GM06990 (cell line): ENCODE measurements around the gene BNC2.

Experiments used
- DNase-seq: peaks from one replicate; pipeline ENCODE4 v3.0.0-alpha.2; 2011; ENCODE audit not compliant: insufficient read length; ENCODE audit errors: extremely low read depth
- H3K27me3 ChIP-seq: replicated peaks from 2 replicates; pipeline ENCODE4 v1.6.0; 2011; ENCODE audit warnings: low read length; ENCODE audit not compliant: control insufficient read depth, insufficient read depth
- H3K36me3 ChIP-seq: 2 replicates; pipeline ENCODE4 v1.5.1; 2011; ENCODE audit warnings: low read length; ENCODE audit not compliant: control insufficient read depth, insufficient read depth
- H3K4me3 ChIP-seq: replicated peaks from 2 replicates; pipeline ENCODE4 v1.5.1; 2011; ENCODE audit warnings: low read depth, mild to moderate bottlenecking, control low read depth, low read length
- TF ChIP-seq, protein P1 (sequence below): IDR thresholded peaks from 2 replicates; pipeline ENCODE4 v1.5.1; 2011; ENCODE audit warnings: low read length, control low read depth, mild to moderate bottlenecking, inconsistent platforms; ENCODE audit not compliant: insufficient read depth, poor library complexity, severe bottlenecking

BNC2 gene

DNA sequence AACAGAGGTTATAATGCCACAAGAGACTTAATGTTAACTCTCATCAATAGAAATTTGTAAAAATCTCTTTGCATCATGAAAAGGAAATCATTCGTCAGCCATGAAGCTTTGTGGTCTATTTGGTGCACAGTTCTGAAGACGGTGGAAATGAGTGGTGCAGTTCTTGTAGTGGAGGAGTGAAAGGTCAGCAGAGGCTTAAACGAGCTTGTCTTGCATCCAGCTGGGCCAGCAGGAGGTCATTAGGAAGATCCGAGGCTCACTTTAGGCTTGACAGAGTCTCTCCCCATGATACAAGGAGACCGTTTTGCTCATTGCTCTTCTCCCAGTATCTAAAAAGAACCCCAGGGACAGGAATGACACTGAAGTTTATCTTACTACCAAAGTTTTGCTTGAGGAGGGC is 440.8 kb downstream of the BNC2 start:
- DNase-seq: no peak
- H3K27me3 ChIP-seq: no peaks in the 10 kb centered on the region
- H3K36me3 ChIP-seq: no peaks in the 10 kb centered on the region
- H3K4me3 ChIP-seq: no peak overlapping the region
- TF ChIP-seq, protein P1, sequence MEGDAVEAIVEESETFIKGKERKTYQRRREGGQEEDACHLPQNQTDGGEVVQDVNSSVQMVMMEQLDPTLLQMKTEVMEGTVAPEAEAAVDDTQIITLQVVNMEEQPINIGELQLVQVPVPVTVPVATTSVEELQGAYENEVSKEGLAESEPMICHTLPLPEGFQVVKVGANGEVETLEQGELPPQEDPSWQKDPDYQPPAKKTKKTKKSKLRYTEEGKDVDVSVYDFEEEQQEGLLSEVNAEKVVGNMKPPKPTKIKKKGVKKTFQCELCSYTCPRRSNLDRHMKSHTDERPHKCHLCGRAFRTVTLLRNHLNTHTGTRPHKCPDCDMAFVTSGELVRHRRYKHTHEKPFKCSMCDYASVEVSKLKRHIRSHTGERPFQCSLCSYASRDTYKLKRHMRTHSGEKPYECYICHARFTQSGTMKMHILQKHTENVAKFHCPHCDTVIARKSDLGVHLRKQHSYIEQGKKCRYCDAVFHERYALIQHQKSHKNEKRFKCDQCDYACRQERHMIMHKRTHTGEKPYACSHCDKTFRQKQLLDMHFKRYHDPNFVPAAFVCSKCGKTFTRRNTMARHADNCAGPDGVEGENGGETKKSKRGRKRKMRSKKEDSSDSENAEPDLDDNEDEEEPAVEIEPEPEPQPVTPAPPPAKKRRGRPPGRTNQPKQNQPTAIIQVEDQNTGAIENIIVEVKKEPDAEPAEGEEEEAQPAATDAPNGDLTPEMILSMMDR: no peak

GRCh38 chr9:16427873-16428427 is 442.5 kb downstream of the BNC2 start:
- Histone ChIP-seq H3K36me3 (no peaks in the 10 kb centered on the region), H3K27me3 (no peaks in the 10 kb centered on the region), H3K4me3 (no peak overlapping the region)
- no peak for DNase-seq
- TF ChIP-seq, protein P1: no peak

- no peak overlapping the region for H3K4me3 ChIP-seq
- no peaks in the 10 kb centered on the region for H3K27me3 ChIP-seq
- no peak for DNase-seq
- TF ChIP-seq, protein P1: no peak
- no peaks in the 10 kb centered on the region for H3K36me3 ChIP-seq
Measured at GRCh38 chr9:16426716-16427115, 443.8 kb downstream of the BNC2 start.

GRCh38 chr9:16425562-16426231 is 444.8 kb downstream of the BNC2 start:
- H3K27me3 ChIP-seq: no peaks in the 10 kb centered on the region
- no peak for DNase-seq
- TF ChIP-seq, protein P1: no peak
- no peak overlapping the region for H3K4me3 ChIP-seq
- no peaks in the 10 kb centered on the region for H3K36me3 ChIP-seq

GRCh38 chr9:16422114-16422513 is 448.4 kb downstream of the BNC2 start:
- no peaks in the 10 kb centered on the region for H3K27me3 ChIP-seq
- H3K4me3 ChIP-seq: no peak overlapping the region
- no peaks in the 10 kb centered on the region for H3K36me3 ChIP-seq
- TF ChIP-seq, protein P1: no peak
- no peak for DNase-seq

DNA sequence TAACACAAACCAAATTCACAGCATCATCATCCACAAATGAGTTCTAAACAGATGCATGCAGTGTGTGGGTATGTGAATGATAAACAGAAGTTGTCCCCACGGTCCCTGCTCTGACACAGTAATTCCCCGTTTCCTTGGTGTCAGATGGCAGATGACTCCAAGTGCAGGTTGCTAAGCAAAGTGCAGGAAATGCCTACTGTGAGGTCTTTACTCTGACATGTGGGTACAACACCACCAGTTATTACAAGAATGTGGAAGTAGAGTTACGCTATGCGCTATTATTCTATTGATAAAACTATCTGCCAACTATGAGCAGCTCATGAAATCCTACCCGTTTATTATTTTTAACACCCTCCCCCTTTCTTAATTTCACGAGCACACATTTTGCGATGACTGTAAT is 448.9 kb downstream of the BNC2 start:
- H3K27me3 ChIP-seq: no peaks in the 10 kb centered on the region
- DNase-seq: no peak
- H3K4me3 ChIP-seq: no peak overlapping the region
- TF ChIP-seq, protein P1: no peak
- no peaks in the 10 kb centered on the region for H3K36me3 ChIP-seq
